MM.1S (cell line): ENCODE measurements around the gene RALGAPA2.

Source experiments
- EZH2 ChIP-seq: fragments of 300-600 bp; sonication (generic); optimal IDR thresholded peaks from 2 replicates; pipeline ENCODE3; 2017; ENCODE audit warnings: low read depth, mild to moderate bottlenecking, antibody characterized with exemption, low read length, mixed read lengths
- EZH2phosphoT487 ChIP-seq: fragments of 300-600 bp; sonication (generic); IDR thresholded peaks from 2 replicates; pipeline ENCODE4 v1.6.1; 2018; ENCODE audit warnings: antibody characterized with exemption, low read length
- TF ChIP-seq, protein P1 (sequence below): fragments of 300-600 bp; sonication (generic); IDR thresholded peaks from 2 replicates; pipeline ENCODE4 v1.5.1; 2016; ENCODE audit warnings: antibody characterized with exemption, low read length, mixed read lengths

DNA sequence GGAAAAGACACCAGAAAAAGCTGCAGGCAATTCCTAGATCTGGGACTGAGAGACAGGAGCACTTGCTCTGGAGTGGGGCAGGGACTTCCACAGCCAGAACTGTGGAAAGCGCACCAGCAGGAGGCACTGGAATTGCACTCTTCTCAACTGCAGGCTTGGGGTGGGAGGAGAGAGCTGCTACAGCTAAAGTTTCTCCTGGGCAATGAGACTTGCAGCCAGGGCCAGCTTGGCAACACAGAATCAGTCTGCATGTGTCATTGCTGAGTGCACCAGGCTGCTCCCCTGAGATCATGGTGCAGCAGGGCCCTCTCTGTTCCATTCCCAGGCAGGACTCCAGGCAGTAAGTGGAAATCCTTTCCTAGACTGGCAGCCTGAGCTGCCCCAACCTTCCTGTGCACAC, 198.7 kb downstream of the RALGAPA2 start:
- TF ChIP-seq, protein P1, sequence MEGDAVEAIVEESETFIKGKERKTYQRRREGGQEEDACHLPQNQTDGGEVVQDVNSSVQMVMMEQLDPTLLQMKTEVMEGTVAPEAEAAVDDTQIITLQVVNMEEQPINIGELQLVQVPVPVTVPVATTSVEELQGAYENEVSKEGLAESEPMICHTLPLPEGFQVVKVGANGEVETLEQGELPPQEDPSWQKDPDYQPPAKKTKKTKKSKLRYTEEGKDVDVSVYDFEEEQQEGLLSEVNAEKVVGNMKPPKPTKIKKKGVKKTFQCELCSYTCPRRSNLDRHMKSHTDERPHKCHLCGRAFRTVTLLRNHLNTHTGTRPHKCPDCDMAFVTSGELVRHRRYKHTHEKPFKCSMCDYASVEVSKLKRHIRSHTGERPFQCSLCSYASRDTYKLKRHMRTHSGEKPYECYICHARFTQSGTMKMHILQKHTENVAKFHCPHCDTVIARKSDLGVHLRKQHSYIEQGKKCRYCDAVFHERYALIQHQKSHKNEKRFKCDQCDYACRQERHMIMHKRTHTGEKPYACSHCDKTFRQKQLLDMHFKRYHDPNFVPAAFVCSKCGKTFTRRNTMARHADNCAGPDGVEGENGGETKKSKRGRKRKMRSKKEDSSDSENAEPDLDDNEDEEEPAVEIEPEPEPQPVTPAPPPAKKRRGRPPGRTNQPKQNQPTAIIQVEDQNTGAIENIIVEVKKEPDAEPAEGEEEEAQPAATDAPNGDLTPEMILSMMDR, result no peak
- no peak for TF ChIP-seq EZH2
- TF ChIP-seq EZH2phosphoT487, result no peak
